Effector CD4-positive, alpha-beta T cell (primary cell): Measurements from ENCODE around the gene C6orf47.

Experiments used
- DNase-seq: peaks from one replicate; pipeline ENCODE4 v3.0.0-alpha.2; 2020

Gene C6orf47

GRCh38 chr6:31609519-31610406 lies 50.8 kb downstream of the C6orf47 start:
- DNase-seq = no peak
